ENCODE results near the gene FGFR4.

GRCh38 chr5:177085985-177086653, 596 bp upstream of the FGFR4 start:
- TF ChIP-seq, protein P1, sequence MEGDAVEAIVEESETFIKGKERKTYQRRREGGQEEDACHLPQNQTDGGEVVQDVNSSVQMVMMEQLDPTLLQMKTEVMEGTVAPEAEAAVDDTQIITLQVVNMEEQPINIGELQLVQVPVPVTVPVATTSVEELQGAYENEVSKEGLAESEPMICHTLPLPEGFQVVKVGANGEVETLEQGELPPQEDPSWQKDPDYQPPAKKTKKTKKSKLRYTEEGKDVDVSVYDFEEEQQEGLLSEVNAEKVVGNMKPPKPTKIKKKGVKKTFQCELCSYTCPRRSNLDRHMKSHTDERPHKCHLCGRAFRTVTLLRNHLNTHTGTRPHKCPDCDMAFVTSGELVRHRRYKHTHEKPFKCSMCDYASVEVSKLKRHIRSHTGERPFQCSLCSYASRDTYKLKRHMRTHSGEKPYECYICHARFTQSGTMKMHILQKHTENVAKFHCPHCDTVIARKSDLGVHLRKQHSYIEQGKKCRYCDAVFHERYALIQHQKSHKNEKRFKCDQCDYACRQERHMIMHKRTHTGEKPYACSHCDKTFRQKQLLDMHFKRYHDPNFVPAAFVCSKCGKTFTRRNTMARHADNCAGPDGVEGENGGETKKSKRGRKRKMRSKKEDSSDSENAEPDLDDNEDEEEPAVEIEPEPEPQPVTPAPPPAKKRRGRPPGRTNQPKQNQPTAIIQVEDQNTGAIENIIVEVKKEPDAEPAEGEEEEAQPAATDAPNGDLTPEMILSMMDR (IDR thresholded peaks at IDR 0.05; ENCODE audit: low read length) = no peak
- no peak for TF ChIP-seq EZH2 (IDR thresholded peaks at IDR 0.05; ENCODE audit: borderline replicate concordance, low read length)
